Activated CD4-positive, alpha-beta T cell treated with anti-CD3 and anti-CD28 coated beads, Interleukin-2, Interleukin-6, amounts not matched to agents 100 ng/mL and 50 ng/mL, durations not matched to agents 16 hours and 8 hours (primary cell): ENCODE measurements around the gene HNRNPL.
"Not testable (repeated sequence)": the region's sequence is repeated elsewhere in the genome, so short reads cannot be mapped to it uniquely, and the experiment has no call there.

Experiments used
- DNase-seq: peaks from one replicate; pipeline ENCODE4 v3.0.0-alpha.2; 2020

Gene HNRNPL

DNA sequence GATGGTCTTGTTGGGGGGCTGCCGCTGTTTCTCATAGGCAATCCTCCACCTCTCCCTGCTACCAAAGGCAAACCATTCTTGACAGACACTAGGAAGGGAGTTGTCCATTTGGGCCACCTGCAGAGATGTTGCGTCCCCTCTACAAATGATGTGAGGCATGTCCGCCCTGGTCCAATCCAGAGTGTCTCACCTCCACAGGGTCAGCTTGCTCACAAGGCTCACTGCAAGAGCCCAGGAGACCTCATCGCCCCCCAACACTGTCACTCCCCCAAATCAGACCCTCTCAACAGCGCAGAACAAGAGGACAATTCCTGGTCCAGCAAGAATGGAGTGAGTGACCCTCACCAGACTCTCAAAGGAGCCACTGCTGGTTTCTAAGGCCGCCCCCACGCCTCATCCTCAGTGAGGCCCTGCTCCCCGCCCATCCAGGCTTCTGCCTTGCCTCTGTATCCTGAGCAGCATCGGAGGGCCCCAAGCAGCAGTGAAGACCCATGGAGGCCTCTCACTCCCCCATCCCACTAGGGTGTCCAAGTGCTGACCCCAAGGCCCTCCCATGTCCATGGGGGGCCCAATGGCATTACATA is 6.5 kb downstream of the HNRNPL start:
- no peak for DNase-seq

DNA sequence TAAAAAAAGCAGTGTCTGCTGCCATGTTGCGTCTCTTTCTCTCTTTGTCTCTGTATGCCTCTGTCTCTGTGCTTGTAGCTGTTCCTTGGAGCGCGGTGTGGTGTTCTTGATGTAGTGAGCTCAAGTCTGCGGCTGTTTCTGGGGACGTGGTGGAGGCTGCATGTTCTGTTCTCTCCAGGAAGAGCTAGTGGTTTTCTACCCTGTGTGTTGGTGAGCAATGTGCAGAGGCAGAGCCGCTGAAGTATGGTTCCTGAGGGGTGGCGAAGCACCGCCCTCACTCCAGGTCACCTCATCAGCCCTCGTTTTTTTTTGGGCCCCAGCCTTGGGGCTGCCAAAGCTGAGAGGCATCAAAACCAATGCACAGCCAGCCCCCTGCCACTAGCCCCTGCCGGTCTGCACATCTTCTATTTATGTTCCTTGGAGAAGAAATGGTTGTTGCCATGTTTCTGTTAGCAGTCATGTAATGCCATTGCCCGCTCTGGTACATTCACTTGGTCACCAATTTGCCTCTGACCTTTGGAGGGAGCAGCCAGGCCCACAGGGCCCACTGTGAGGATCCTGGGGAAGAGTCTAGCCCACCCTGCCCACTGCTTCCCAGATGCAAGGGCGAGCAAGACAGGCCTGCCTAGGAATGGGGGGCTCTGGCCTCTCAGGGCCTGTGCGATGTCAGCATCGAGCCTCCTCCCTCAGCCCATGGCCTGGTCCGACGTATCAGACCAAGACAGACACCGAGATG is 7.2 kb downstream of the HNRNPL start:
- DNase-seq: peak; percentile 77

GRCh38 chr19:38841787-38842438 is 7.9 kb downstream of the HNRNPL start:
- DNase-seq: no peak

GRCh38 chr19:38841180-38841766 is 8.5 kb downstream of the HNRNPL start:
- DNase-seq: no peak

DNA sequence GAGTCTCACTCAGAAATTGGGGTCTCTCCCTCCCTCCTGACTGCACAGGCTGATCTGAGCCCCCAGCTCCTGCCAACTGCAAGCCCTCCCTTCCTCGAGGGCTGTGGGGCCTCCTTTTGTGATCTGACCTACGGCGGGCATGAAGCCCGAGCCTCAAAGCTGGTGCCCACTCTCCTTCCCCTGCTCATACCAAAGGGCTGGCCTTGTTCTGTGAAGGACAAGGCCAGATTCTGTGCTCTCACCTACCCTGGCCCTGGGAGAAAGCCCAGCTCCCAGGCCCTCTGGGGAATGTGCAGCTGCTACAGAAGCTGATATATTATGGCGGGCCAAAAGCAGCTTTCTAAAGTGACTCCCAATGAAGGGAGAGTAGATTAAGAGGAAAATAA is 9.2 kb downstream of the HNRNPL start:
- no peak for DNase-seq

GRCh38 chr19:38839816-38840582 is 9.8 kb downstream of the HNRNPL start:
- no peak for DNase-seq

- DNase-seq: no peak
These were observed 10.6 kb downstream of the HNRNPL start for GRCh38 chr19:38838986-38839761.

GRCh38 chr19:38838208-38838985 is 11.4 kb downstream of the HNRNPL start:
- DNase-seq: no peak

DNA sequence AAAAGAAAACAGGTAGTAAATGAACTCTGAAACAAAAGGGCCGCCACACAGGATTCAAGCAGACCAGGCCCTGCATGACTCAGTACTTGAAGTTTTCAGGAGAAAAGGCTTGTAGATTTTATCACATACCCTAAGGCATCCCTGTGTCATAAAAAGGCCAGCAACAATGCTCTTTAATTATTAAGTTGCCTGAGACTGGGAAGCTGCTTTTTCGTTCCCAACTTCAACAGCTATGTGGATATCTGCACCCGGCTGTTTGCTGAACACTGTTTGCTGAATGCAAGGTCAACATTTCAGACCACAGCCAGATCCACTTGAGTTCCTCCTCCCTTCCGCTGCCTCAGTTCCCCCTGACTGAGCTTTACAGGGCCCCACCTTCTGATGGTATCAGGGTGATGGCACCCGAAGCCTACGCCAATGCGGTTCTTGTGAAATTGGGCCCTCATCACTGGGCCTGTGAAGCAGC is 12.1 kb downstream of the HNRNPL start:
- DNase-seq: no peak

DNA sequence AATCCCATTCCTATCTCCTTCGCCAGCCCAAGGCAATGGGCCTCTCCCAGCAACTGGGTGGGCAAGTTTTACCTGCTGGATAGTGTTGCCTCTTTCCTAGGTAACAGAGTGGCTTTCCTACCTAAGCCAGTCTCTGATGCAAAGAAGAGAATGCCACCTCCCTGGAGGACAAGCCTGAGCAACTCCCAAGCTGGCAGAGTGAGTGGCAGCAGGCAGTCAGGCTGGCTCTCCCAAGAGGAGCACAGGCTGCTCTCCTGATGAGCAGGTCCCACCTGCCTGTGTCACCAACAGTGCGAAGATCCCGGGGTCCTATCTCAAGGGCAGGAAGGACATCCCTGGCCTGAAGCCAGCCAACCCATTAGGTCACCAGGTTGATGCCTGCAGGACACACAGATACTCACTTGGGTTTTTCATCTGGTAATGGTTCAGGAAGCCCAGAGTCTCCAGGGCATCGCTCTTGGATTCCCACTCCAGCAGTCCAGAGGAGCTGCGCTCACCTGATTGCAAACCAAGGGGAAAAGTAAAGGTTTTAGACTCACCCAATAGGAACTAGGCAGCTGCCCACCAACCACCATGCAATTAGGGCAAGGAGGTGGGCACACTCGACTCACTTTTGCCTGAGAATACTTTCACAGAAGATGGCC is 12.7 kb downstream of the HNRNPL start:
- DNase-seq: no peak

- DNase-seq: no peak
These were observed 13.4 kb downstream of the HNRNPL start for GRCh38 chr19:38836159-38836982.

GRCh38 chr19:38834590-38834989 is 15.2 kb downstream of the HNRNPL start:
- no peak for DNase-seq

DNA sequence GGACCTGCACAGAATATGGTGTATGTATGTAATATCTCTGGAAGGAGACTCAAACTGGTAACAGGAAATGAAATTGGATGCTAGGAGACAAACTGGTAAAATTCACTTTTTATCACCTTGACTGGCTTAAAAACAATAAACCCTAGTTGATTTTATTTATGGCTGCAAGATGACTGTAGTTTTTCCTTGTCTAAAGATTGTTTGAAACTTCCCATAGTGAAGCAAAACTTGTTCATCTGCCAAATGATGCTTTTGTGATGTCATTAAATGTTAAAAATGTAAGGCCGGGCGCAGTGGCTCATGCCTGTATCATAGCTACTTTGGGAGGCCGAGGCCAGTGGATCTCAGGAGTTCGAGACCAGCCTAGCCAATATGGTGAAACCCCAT is 15.7 kb downstream of the HNRNPL start:
- DNase-seq: no peak

- no peak for DNase-seq
These were observed 16.7 kb downstream of the HNRNPL start for GRCh38 chr19:38833092-38833425.

- DNase-seq: peak; percentile 47
These were observed 18.6 kb downstream of the HNRNPL start for GRCh38 chr19:38831142-38831605.

GRCh38 chr19:38830039-38830733 is 19.6 kb downstream of the HNRNPL start:
- no peak for DNase-seq

- not testable (repeated sequence) for DNase-seq
These were observed 20.6 kb downstream of the HNRNPL start for GRCh38 chr19:38829203-38829602.

DNA sequence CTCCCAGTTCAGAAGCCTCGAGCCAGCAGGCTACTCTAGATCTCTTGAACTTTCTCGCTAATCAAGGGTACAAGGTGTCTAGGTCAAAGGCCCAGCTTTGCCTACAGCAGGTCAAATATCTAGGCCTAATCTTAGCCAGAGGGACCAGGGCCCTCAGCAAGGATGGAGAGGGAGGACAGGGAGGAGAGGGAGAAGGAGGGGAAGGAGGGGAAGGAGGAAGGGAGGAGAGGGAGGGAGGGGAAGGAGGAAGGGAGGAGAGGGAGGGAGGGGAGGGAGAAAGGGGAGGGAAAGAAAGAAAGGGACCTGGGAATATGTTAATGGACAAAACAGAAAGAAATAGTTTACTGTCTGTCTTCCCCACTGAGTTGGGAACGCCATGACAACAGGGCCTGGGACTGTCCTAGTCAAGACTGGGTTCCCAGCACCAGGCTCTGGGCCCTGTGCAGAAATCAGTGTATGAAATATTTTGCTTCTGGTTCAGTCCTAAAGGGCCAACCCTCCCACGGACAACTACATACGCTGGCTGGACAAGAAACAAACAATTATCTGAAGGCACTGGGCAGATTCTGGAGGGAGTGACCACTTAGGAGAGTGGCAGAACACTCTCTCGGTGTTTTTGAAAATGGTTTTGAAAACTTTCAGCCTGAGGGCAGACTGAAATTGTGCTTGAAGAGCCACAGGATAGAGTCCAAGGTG is 22.8 kb downstream of the HNRNPL start:
- DNase-seq: no peak

DNA sequence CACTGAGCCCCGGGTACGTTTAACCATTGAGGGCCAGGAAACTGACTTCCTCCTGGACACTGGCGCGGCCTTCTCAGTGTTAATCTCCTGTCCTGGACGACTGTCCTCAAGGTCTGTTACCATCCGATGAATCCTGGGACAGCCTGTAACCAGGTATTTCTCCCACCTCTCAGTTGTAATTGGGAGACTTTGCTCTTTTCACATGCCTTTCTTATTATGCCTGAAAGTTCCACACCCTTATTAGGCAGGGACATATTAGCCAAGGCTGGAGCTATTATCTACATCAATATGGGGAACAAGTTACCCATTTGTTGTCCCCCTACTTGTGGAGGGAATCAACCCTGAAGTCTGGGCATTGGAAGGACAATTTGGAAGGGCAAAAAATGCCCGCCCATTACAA is 23.9 kb downstream of the HNRNPL start:
- not testable (repeated sequence) for DNase-seq
